B cell (primary cell): ENCODE measurements around the gene RUFY2. TPM values are rescaled to one million over a fixed set of nuclear protein-coding genes. Genes with fewer than 3 reads are reported as not detected.

Experiments used
- ATAC-seq: fragments of 200-7000 bp; cut with Tn5 transposase; one replicate; pipeline ENCODE4 v1.10.0; 2021; ENCODE audit warnings: low read depth, mild to moderate bottlenecking, moderate number of reproducible peaks, moderate library complexity
- CTCF ChIA-PET: fragments of 350-600 bp; sonication (Branson Sonifier 250); formaldehyde crosslinking; loops from one replicate; lab custom pipeline; 2021; ENCODE audit warnings: antibody characterized with exemption, inconsistent platforms; lab: Charles Lee
- POLR2A ChIA-PET: fragments of 350-600 bp; sonication (Branson Sonifier 250); formaldehyde crosslinking; loops from one replicate; lab custom pipeline; 2021; ENCODE audit warnings: antibody characterized with exemption; lab: Charles Lee
- DNase-seq: peaks from one replicate; pipeline ENCODE4 v3.0.0; 2013
- H2AFZ ChIP-seq: 2 replicates; pipeline ENCODE4 v1.6.1; 2012; ENCODE audit warnings: mild to moderate bottlenecking, low read depth, low read length; ENCODE audit not compliant: insufficient read depth, poor library complexity, severe bottlenecking
- H3K27ac ChIP-seq, 2 donors: 1 replicate in 1 of 2; 2 replicates in 1 of 2; pipeline ENCODE4 v1.5.1; 2012 to 2013; ENCODE audit warnings: low read length in 2 of 2, mild to moderate bottlenecking in 2 of 2, moderate library complexity in 1 of 2
- H3K27me3 ChIP-seq, 4 experiments: fragments of 200-600 bp in 1 of 4; sonication (generic) in 1 of 4; replicated peaks in 1 of 4; 1 replicate in 2 of 4; 2 replicates in 2 of 4; pipeline versions ENCODE4 v1.6.1 to v1.7.0; 2013 to 2016; ENCODE audit warnings: low read length in 3 of 4, mild to moderate bottlenecking in 2 of 4, mixed read lengths in 1 of 4, moderate library complexity in 1 of 4; ENCODE audit not compliant: insufficient read depth in 4 of 4, control insufficient read depth in 3 of 4; ENCODE audit errors: control extremely low read depth in 1 of 4
- H3K36me3 ChIP-seq, 2 experiments: replicated peaks in 1 of 2; 1 replicate in 1 of 2; 2 replicates in 1 of 2; pipeline versions ENCODE4 v1.6.1 to v1.7.1; 2013; ENCODE audit warnings: low read length in 1 of 2; ENCODE audit not compliant: insufficient read depth in 2 of 2, control insufficient read depth in 1 of 2; ENCODE audit errors: control extremely low read depth in 1 of 2, extremely low read depth in 1 of 2
- H3K4me1 ChIP-seq, 2 donors: fragments of 200-600 bp in 1 of 2; sonication (generic) in 1 of 2; 1 replicate in 1 of 2; 2 replicates in 1 of 2; pipeline versions ENCODE4 v1.5.1 to v1.6.1; 2013 to 2017; ENCODE audit warnings: low read length in 2 of 2; ENCODE audit not compliant: control insufficient read depth in 2 of 2, insufficient read depth in 2 of 2
- H3K4me2 ChIP-seq: replicated peaks from 2 replicates; pipeline ENCODE3; 2012; ENCODE audit warnings: mild to moderate bottlenecking, low read depth, low read length; ENCODE audit not compliant: poor library complexity, severe bottlenecking
- H3K4me3 ChIP-seq, 5 experiments: fragments of 200-600 bp in 1 of 5; sonication (generic) in 1 of 5; 1 replicate in 3 of 5; 2 replicates in 2 of 5; pipeline versions ENCODE4 v1.5.1 to v1.7.0; 2011 to 2016; ENCODE audit warnings: low read length in 4 of 5, mild to moderate bottlenecking in 4 of 5, low read depth in 2 of 5, control low read depth in 1 of 5, moderate library complexity in 1 of 5; ENCODE audit not compliant: insufficient read depth in 1 of 5; ENCODE audit errors: control extremely low read depth in 1 of 5, extremely low read depth in 1 of 5
- H3K79me2 ChIP-seq: fragments of 200-600 bp; sonication (generic); one replicate; pipeline ENCODE4 v1.6.0; 2016; ENCODE audit warnings: low read length; ENCODE audit not compliant: control insufficient read depth, insufficient read depth
- H3K9ac ChIP-seq: fragments of 200-600 bp; sonication (generic); 2 replicates; pipeline ENCODE4 v1.6.1; 2017; ENCODE audit warnings: mild to moderate bottlenecking, low read length, moderate library complexity
- H3K9me3 ChIP-seq, 3 donors: one replicate each; pipeline versions ENCODE4 v1.6.1 to v1.7.1; 2013; ENCODE audit warnings: low read length in 2 of 3; ENCODE audit not compliant: control insufficient read depth in 2 of 3, insufficient read depth in 1 of 3; ENCODE audit errors: control extremely low read depth in 1 of 3
- H4K20me1 ChIP-seq: 2 replicates; pipeline ENCODE4 v1.6.0; 2012; ENCODE audit warnings: mild to moderate bottlenecking, low read length; ENCODE audit not compliant: insufficient read depth, control insufficient read depth, poor library complexity, severe bottlenecking
- H3K27ac Mint-ChIP-seq: one replicate; pipeline ENCODE4 v1.8.0; 2021; ENCODE audit warnings: mixed read lengths
- H3K27me3 Mint-ChIP-seq: one replicate; pipeline ENCODE4 v1.8.0; 2021; ENCODE audit warnings: mixed read lengths
- H3K4me1 Mint-ChIP-seq: one replicate; pipeline ENCODE4 v1.8.0; 2021; ENCODE audit warnings: mixed read lengths
- H3K4me3 Mint-ChIP-seq: one replicate; pipeline ENCODE4 v1.8.0; 2021; ENCODE audit warnings: mixed read lengths
- H3K9me3 Mint-ChIP-seq: one replicate; pipeline ENCODE4 v1.8.0; 2022; ENCODE audit warnings: mixed read lengths; ENCODE audit not compliant: insufficient read depth
- EZH2 ChIP-seq: IDR thresholded peaks from 2 replicates; pipeline ENCODE4 v1.6.1; 2012; ENCODE audit warnings: borderline replicate concordance, low read depth, mild to moderate bottlenecking, moderate library complexity, low read length; ENCODE audit not compliant: insufficient read depth, poor library complexity, severe bottlenecking
- WGBS: methylation state at CpG from one replicate; pipeline ENCODE4 v1.1.5; 2013; ENCODE audit warnings: missing lambda C conversion rate; ENCODE audit not compliant: insufficient coverage; 5-methylcytosine and 5-hydroxymethylcytosine counted together
- intact Hi-C: fragments of 100-400 bp; cut with micrococcal nuclease; formaldehyde crosslinking; loops from one replicate; pipeline ENCODE4 v1.10.0; 2022
- polyA plus RNA-seq: library from polyadenylated mRNA; depleted of rRNA; stranded (reverse); fragments of >200 nt; gene quantifications from 2 replicates; pipeline ENCODE4 v1.2.3, GENCODE V29; 2012
- total RNA-seq, 2 donors: library from RNA; stranded (reverse); fragments of 120-200 nt in 1 of 2; gene quantifications; 1 replicate in 1 of 2; 2 replicates in 1 of 2; pipeline versions ENCODE4 v1.2.3 to v1.2.4, GENCODE V29; 2013 to 2022
- TF ChIP-seq, protein P1 (sequence below): fragments of 200-600 bp; IDR thresholded peaks from one replicate; pipeline ENCODE4 v1.8.0; 2022; ENCODE audit warnings: antibody characterized with exemption, mild to moderate bottlenecking

Gene RUFY2
- total and polyA plus RNA-seq, 2 donors (not counting 1 experiment from before 2014, with no cell fraction given): 5.8 to 38.7 TPM

DNA sequence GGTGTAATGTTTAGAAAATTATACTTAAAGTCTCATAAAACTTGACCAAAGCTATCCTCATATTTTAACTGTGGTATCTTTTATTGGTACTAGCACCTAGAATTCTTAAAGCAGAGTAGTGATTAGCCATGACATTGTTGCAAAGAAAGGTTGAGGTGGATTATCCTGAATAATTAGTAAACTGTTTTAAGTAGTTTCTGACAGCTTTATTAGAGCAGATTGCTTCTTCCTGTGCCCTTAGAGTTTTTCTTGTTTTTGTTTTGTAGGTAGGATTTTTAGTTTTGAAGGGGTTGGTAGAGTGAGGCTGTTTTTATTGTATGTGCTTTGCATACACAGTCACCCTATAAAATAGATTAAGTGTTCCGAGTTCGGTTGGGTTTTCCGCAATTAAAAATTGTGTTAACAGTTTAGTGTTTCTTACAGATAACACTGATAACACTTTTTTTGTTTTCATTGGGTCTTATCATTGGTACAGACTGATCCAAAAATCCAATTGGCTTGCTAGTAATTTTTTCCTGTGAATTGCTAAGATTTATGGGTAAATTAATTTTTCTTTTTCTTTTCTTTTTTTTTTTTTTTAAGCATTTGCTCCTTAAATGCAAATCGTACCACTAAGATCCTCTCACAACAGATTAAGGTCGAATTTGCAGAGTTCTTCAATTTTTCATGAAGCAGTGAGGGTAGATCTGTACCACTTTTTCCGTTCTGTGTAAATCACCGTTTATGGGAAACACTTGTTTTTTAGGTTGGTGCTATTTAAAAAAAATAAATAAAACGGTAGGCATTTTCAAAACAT lies 72.2 kb downstream of the RUFY2 start:
- H3K27ac ChIP-seq: peak overlapping the region in 1 of 2 donors; percentile 93
- peak overlapping the region; percentile 97 for H3K9ac ChIP-seq
- H3K9me3 ChIP-seq: peaks cover 0 to 8% (median 0%) of the 10 kb centered on the region in 3 donors
- Mint-ChIP-seq H3K4me1 (peaks cover 63% of the 10 kb centered on the region), H3K4me3 (peak overlapping the region; percentile 99), H3K27me3 (no peaks in the 10 kb centered on the region), H3K9me3 (no peaks in the 10 kb centered on the region), H3K27ac (peak overlapping the region; percentile 53)
- ChIA-PET POLR2A (no interaction called here), CTCF (interaction anchor here (0.6 to 6.6 kb wide), 4 partner anchors 14 to 122 kb away, joined by 3 to 51 read pairs (median 12); no protein-coding TSS in a partner anchor)
- no peak for TF ChIP-seq EZH2
- TF ChIP-seq, protein P1, sequence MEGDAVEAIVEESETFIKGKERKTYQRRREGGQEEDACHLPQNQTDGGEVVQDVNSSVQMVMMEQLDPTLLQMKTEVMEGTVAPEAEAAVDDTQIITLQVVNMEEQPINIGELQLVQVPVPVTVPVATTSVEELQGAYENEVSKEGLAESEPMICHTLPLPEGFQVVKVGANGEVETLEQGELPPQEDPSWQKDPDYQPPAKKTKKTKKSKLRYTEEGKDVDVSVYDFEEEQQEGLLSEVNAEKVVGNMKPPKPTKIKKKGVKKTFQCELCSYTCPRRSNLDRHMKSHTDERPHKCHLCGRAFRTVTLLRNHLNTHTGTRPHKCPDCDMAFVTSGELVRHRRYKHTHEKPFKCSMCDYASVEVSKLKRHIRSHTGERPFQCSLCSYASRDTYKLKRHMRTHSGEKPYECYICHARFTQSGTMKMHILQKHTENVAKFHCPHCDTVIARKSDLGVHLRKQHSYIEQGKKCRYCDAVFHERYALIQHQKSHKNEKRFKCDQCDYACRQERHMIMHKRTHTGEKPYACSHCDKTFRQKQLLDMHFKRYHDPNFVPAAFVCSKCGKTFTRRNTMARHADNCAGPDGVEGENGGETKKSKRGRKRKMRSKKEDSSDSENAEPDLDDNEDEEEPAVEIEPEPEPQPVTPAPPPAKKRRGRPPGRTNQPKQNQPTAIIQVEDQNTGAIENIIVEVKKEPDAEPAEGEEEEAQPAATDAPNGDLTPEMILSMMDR: no peak
- intact Hi-C loops: loop anchor here (5.0 kb wide), 2 partner anchors 563 to 1812 kb away; partner anchors contain the start of gene TYSND1
- no peaks in the 10 kb centered on the region for H3K27me3 ChIP-seq
- no peak overlapping the region for H2AFZ ChIP-seq
- H3K4me3 ChIP-seq: peak overlapping the region; percentile 21 to 95 (median 87)
- peaks cover 34 to 45% of the 10 kb centered on the region in 2 donors for H3K4me1 ChIP-seq
- peaks cover 6 to 20% of the 10 kb centered on the region in 2 experiments for H3K36me3 ChIP-seq
- peaks cover 55% of the 10 kb centered on the region for H4K20me1 ChIP-seq
- peaks cover 74% of the 10 kb centered on the region for H3K79me2 ChIP-seq
- peak overlapping the region; percentile 79 for H3K4me2 ChIP-seq
- no peak for ATAC-seq
- DNase-seq: no peak
- no CpG with 5 or more reads among the region's 8 CpGs for WGBS
